GM19193 (cell line): ENCODE results near the gene SLC26A3.

Experiments used
- POLR2A ChIP-seq: IDR thresholded peaks from 4 replicates; pipeline ENCODE4 v1.6.1; 2011; ENCODE audit not compliant: insufficient read depth, insufficient read length; ENCODE audit errors: extremely low read depth

The SLC26A3 gene

GRCh38 chr7:107826451-107826850, 23.4 kb upstream of the SLC26A3 start:
- TF ChIP-seq POLR2A: no peak

- TF ChIP-seq POLR2A: no peak
Observed at GRCh38 chr7:107824858-107825257, 21.8 kb upstream of the SLC26A3 start.

GRCh38 chr7:107818622-107819021, 15.6 kb upstream of the SLC26A3 start:
- TF ChIP-seq POLR2A: no peak

- TF ChIP-seq POLR2A: no peak
Observed at GRCh38 chr7:107816011-107816566, 13.1 kb upstream of the SLC26A3 start.

GRCh38 chr7:107815254-107815882, 12.3 kb upstream of the SLC26A3 start:
- no peak for TF ChIP-seq POLR2A

GRCh38 chr7:107813524-107813923, 10.5 kb upstream of the SLC26A3 start:
- TF ChIP-seq POLR2A: no peak

GRCh38 chr7:107811934-107812333, 8.9 kb upstream of the SLC26A3 start:
- TF ChIP-seq POLR2A: no peak

- no peak for TF ChIP-seq POLR2A
Observed at GRCh38 chr7:107810626-107811025, 7.6 kb upstream of the SLC26A3 start.

GRCh38 chr7:107809179-107809578, 6.2 kb upstream of the SLC26A3 start:
- no peak for TF ChIP-seq POLR2A

- TF ChIP-seq POLR2A: no peak
Observed at GRCh38 chr7:107799647-107800264, 3.3 kb downstream of the SLC26A3 start.

- no peak for TF ChIP-seq POLR2A
Observed at GRCh38 chr7:107792364-107792763, 10.7 kb downstream of the SLC26A3 start.

- TF ChIP-seq POLR2A: no peak
Observed at GRCh38 chr7:107789647-107790046, 13.4 kb downstream of the SLC26A3 start.

GRCh38 chr7:107788662-107789061, 14.4 kb downstream of the SLC26A3 start:
- no peak for TF ChIP-seq POLR2A

GRCh38 chr7:107788216-107788615, 14.8 kb downstream of the SLC26A3 start:
- TF ChIP-seq POLR2A: no peak

- no peak for TF ChIP-seq POLR2A
Observed at GRCh38 chr7:107785926-107786325, 17.1 kb downstream of the SLC26A3 start.

GRCh38 chr7:107785170-107785569, 17.9 kb downstream of the SLC26A3 start:
- TF ChIP-seq POLR2A: no peak
